SU-DHL-6 (cell line): ENCODE measurements around the gene TMCC3.

Experiments used
- H2AFZ ChIP-seq: fragments of 200-600 bp; sonication (generic); 2 replicates; pipeline ENCODE4 v1.6.1; 2014; ENCODE audit warnings: low read depth, mild to moderate bottlenecking, moderate library complexity, mixed read lengths, antibody characterized with exemption, low read length; ENCODE audit not compliant: severe bottlenecking
- H3F3A ChIP-seq: fragments of 200-600 bp; shearing (Covaris generic); 2 replicates; pipeline ENCODE4 v1.6.0; 2016; ENCODE audit warnings: antibody characterized with exemption, mild to moderate bottlenecking; ENCODE audit not compliant: insufficient read depth
- H3K27ac ChIP-seq: fragments of 200-600 bp; sonication (generic); 2 replicates; pipeline ENCODE4 v1.5.1; 2016; ENCODE audit warnings: low read depth, mild to moderate bottlenecking, low read length, moderate library complexity, mixed read lengths
- H3K27me3 ChIP-seq: fragments of 200-600 bp; sonication (generic), shearing (Covaris generic); 2 replicates; pipeline ENCODE4 v1.6.0; 2014; ENCODE audit warnings: mild to moderate bottlenecking, low read length
- H3K36me3 ChIP-seq: fragments of 200-600 bp; sonication (generic); 2 replicates; pipeline ENCODE4 v1.6.1; 2014; ENCODE audit warnings: mild to moderate bottlenecking, low read length, mixed read lengths
- H3K4me2 ChIP-seq: fragments of 300-600, 200-600 bp; shearing (Covaris generic), sonication (generic); 2 replicates; pipeline ENCODE4 v1.6.0; 2014; ENCODE audit warnings: low read length, low read depth, mild to moderate bottlenecking; ENCODE audit not compliant: poor library complexity, severe bottlenecking
- H3K4me3 ChIP-seq: fragments of 200-600 bp; sonication (generic); 2 replicates; pipeline ENCODE4 v1.5.1; 2014; ENCODE audit warnings: antibody characterized with exemption, low read length, mild to moderate bottlenecking, mixed read lengths; ENCODE audit not compliant: insufficient read depth, poor library complexity, severe bottlenecking
- H3K79me2 ChIP-seq: fragments of 200-600 bp; sonication (generic); 2 replicates; pipeline ENCODE4 v1.6.1; 2014; ENCODE audit warnings: mild to moderate bottlenecking, low read length, moderate library complexity; ENCODE audit not compliant: insufficient read depth
- H3K9ac ChIP-seq: fragments of 200-600 bp; sonication (generic); 2 replicates; pipeline ENCODE4 v1.7.0; 2014; ENCODE audit warnings: mild to moderate bottlenecking, low read length
- H3K9me2 ChIP-seq: fragments of 200-600 bp; sonication (generic); replicated peaks from 2 replicates; pipeline ENCODE4 v1.6.1; 2014; ENCODE audit warnings: low read length; ENCODE audit not compliant: insufficient read depth
- H3K9me3 ChIP-seq: fragments of 200-600 bp; sonication (generic); 2 replicates; pipeline ENCODE4 v1.6.1; 2014; ENCODE audit warnings: low read length, mixed read lengths; ENCODE audit not compliant: insufficient read depth
- H4K20me1 ChIP-seq: fragments of 200-600 bp; sonication (generic); 2 replicates; pipeline ENCODE4 v1.6.1; 2014; ENCODE audit warnings: low read depth, mild to moderate bottlenecking, antibody characterized with exemption, low read length, moderate library complexity, mixed read lengths
- CTCF ChIP-seq: fragments of 200-600 bp; sonication (generic); IDR thresholded peaks from one replicate; pipeline ENCODE4 v1.5.1; 2017; ENCODE audit warnings: antibody characterized with exemption, mild to moderate bottlenecking, low read length, moderate library complexity; ENCODE audit not compliant: insufficient read depth, poor library complexity, severe bottlenecking
- EZH2phosphoT487 ChIP-seq: fragments of 200-600 bp; sonication (generic), shearing (Covaris generic); conservative IDR thresholded peaks from 2 replicates; pipeline ENCODE4 v1.6.1; 2018; ENCODE audit warnings: mild to moderate bottlenecking, antibody characterized with exemption, low read length, moderate library complexity, mixed read lengths

TMCC3 gene

GRCh38 chr12:94689646-94690036 is 39.3 kb upstream of the TMCC3 start:
- TF ChIP-seq CTCF (no peak), EZH2phosphoT487 (no peak)
- Histone ChIP-seq H3K9ac (no peak overlapping the region), H3K4me2 (no peak overlapping the region)

GRCh38 chr12:94689002-94689645 is 38.8 kb upstream of the TMCC3 start:
- H3K79me2 ChIP-seq = no peaks in the 10 kb centered on the region
- H3K27me3 ChIP-seq = no peaks in the 10 kb centered on the region
- no peak overlapping the region for H3K27ac ChIP-seq
- H2AFZ ChIP-seq = no peak overlapping the region
- no peaks in the 10 kb centered on the region for H3K36me3 ChIP-seq
- H3K9me2 ChIP-seq = no peaks in the 10 kb centered on the region
- H3F3A ChIP-seq = no peaks in the 10 kb centered on the region
- no peaks in the 10 kb centered on the region for H4K20me1 ChIP-seq
- no peaks in the 10 kb centered on the region for H3K9me3 ChIP-seq
- no peak overlapping the region for H3K9ac ChIP-seq
- no peak for TF ChIP-seq CTCF
- no peak for TF ChIP-seq EZH2phosphoT487
- no peak overlapping the region for H3K4me2 ChIP-seq
- H3K4me3 ChIP-seq = no peak overlapping the region

More at GRCh38 chr12:94689646-94690036, 39.3 kb upstream of the TMCC3 start:
- Histone ChIP-seq H3F3A (no peaks in the 10 kb centered on the region), H2AFZ (no peak overlapping the region), H4K20me1 (no peaks in the 10 kb centered on the region), H3K9me3 (no peaks in the 10 kb centered on the region), H3K27ac (no peak overlapping the region), H3K9me2 (no peaks in the 10 kb centered on the region), H3K79me2 (no peaks in the 10 kb centered on the region), H3K4me3 (no peak overlapping the region), H3K36me3 (no peaks in the 10 kb centered on the region), H3K27me3 (no peaks in the 10 kb centered on the region)

- no peak for TF ChIP-seq EZH2phosphoT487
- no peak for TF ChIP-seq CTCF
- Histone ChIP-seq H3K9me3 (no peaks in the 10 kb centered on the region), H3K27ac (no peak overlapping the region)
These were observed 37.5 kb upstream of the TMCC3 start for GRCh38 chr12:94687891-94688290.

More at GRCh38 chr12:94687891-94688290, 37.5 kb upstream of the TMCC3 start:
- H4K20me1 ChIP-seq = no peaks in the 10 kb centered on the region
- H3K36me3 ChIP-seq = no peaks in the 10 kb centered on the region
- H3K79me2 ChIP-seq = no peaks in the 10 kb centered on the region
- no peak overlapping the region for H3K9ac ChIP-seq
- no peaks in the 10 kb centered on the region for H3K27me3 ChIP-seq
- H3K4me2 ChIP-seq = no peak overlapping the region
- no peak overlapping the region for H3K4me3 ChIP-seq
- H3F3A ChIP-seq = no peaks in the 10 kb centered on the region
- H2AFZ ChIP-seq = no peak overlapping the region
- H3K9me2 ChIP-seq = no peaks in the 10 kb centered on the region
